Neural cell (in vitro differentiated cells): ENCODE results near the gene SLC36A4.

Experiments used
- EP300 ChIP-seq: fragments of 450-650 bp; conservative IDR thresholded peaks from 2 replicates; pipeline ENCODE4 v1.6.1; 2014; ENCODE audit warnings: antibody characterized with exemption, mild to moderate bottlenecking, moderate library complexity; ENCODE audit not compliant: poor library complexity, severe bottlenecking
- EZH2 ChIP-seq: fragments of 200-600, 300-800 bp; shearing (Covaris generic), sonication (generic); IDR thresholded peaks from 2 replicates; pipeline ENCODE4 v1.6.1; 2014; ENCODE audit warnings: antibody characterized with exemption, low read length, borderline replicate concordance, mild to moderate bottlenecking; ENCODE audit not compliant: insufficient read depth, poor library complexity, severe bottlenecking
- MXI1 ChIP-seq: fragments of 450-650 bp; conservative IDR thresholded peaks from 2 replicates; pipeline ENCODE4 v1.6.1; 2014; ENCODE audit warnings: antibody characterized with exemption, mild to moderate bottlenecking; ENCODE audit not compliant: poor library complexity, severe bottlenecking
- POLR2AphosphoS5 ChIP-seq: IDR thresholded peaks from 2 replicates; pipeline ENCODE4 v1.6.1; 2012
- RAD21 ChIP-seq: fragments of 450-650 bp; conservative IDR thresholded peaks from 2 replicates; pipeline ENCODE4 v1.6.1; 2014; ENCODE audit warnings: antibody characterized with exemption, mild to moderate bottlenecking, moderate library complexity
- SMC3 ChIP-seq: fragments of 450-650 bp; conservative IDR thresholded peaks from 2 replicates; pipeline ENCODE4 v1.6.1; 2014; ENCODE audit warnings: antibody characterized with exemption, mild to moderate bottlenecking, moderate library complexity; ENCODE audit not compliant: poor library complexity
- TAF1 ChIP-seq: IDR thresholded peaks from 2 replicates; pipeline ENCODE4 v1.6.1; 2012; ENCODE audit warnings: low read depth
- TF ChIP-seq, protein P1 (sequence below): fragments of 450-650 bp; IDR thresholded peaks from 2 replicates; pipeline ENCODE4 v1.5.1; 2014; ENCODE audit warnings: antibody characterized with exemption, mild to moderate bottlenecking, moderate library complexity; ENCODE audit not compliant: poor library complexity, severe bottlenecking
- TF ChIP-seq, protein P2 (sequence below): IDR thresholded peaks from 2 replicates; pipeline ENCODE4 v1.6.1; 2012; ENCODE audit warnings: borderline replicate concordance

DNA sequence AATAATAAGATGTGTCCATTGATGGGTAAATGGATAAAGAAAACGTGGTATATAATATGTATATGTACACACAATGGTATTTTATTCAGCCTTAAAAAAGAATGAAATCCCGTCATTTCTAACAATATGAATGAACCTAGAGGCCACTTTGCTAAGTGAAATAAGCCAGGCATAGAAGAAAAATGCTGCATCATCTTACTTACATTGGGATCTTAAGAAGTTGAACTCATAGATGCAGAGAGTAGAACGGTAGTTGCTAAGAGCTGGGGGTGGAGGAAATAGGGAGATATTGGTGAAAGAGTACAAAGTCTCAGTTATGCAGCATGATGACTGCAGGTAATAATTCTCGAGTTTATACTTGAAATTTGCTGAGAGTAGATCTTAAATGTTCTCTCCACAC, 14.3 kb upstream of the SLC36A4 start:
- TF ChIP-seq EP300 (no peak), POLR2AphosphoS5 (no peak), MXI1 (no peak), EZH2 (no peak), TAF1 (no peak), RAD21 (no peak), SMC3 (no peak)
- TF ChIP-seq, protein P1, sequence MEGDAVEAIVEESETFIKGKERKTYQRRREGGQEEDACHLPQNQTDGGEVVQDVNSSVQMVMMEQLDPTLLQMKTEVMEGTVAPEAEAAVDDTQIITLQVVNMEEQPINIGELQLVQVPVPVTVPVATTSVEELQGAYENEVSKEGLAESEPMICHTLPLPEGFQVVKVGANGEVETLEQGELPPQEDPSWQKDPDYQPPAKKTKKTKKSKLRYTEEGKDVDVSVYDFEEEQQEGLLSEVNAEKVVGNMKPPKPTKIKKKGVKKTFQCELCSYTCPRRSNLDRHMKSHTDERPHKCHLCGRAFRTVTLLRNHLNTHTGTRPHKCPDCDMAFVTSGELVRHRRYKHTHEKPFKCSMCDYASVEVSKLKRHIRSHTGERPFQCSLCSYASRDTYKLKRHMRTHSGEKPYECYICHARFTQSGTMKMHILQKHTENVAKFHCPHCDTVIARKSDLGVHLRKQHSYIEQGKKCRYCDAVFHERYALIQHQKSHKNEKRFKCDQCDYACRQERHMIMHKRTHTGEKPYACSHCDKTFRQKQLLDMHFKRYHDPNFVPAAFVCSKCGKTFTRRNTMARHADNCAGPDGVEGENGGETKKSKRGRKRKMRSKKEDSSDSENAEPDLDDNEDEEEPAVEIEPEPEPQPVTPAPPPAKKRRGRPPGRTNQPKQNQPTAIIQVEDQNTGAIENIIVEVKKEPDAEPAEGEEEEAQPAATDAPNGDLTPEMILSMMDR, result no peak
- TF ChIP-seq, protein P2, sequence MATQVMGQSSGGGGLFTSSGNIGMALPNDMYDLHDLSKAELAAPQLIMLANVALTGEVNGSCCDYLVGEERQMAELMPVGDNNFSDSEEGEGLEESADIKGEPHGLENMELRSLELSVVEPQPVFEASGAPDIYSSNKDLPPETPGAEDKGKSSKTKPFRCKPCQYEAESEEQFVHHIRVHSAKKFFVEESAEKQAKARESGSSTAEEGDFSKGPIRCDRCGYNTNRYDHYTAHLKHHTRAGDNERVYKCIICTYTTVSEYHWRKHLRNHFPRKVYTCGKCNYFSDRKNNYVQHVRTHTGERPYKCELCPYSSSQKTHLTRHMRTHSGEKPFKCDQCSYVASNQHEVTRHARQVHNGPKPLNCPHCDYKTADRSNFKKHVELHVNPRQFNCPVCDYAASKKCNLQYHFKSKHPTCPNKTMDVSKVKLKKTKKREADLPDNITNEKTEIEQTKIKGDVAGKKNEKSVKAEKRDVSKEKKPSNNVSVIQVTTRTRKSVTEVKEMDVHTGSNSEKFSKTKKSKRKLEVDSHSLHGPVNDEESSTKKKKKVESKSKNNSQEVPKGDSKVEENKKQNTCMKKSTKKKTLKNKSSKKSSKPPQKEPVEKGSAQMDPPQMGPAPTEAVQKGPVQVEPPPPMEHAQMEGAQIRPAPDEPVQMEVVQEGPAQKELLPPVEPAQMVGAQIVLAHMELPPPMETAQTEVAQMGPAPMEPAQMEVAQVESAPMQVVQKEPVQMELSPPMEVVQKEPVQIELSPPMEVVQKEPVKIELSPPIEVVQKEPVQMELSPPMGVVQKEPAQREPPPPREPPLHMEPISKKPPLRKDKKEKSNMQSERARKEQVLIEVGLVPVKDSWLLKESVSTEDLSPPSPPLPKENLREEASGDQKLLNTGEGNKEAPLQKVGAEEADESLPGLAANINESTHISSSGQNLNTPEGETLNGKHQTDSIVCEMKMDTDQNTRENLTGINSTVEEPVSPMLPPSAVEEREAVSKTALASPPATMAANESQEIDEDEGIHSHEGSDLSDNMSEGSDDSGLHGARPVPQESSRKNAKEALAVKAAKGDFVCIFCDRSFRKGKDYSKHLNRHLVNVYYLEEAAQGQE, result no peak
